LNCaP clone FGC (cell line): ENCODE data around the gene EPHB1.

Experiments
- DNase-seq: peaks from one replicate; pipeline ENCODE4 v3.0.0-alpha.2; 2011; ENCODE audit warnings: low read depth
- H3K4me3 ChIP-seq: 2 replicates; pipeline ENCODE4 v1.5.1; 2011; ENCODE audit warnings: mild to moderate bottlenecking, low read depth, low read length, control low read depth
- CTCF ChIP-seq: IDR thresholded peaks from 2 replicates; pipeline ENCODE4 v1.5.1; 2012; ENCODE audit warnings: mild to moderate bottlenecking; ENCODE audit not compliant: control insufficient read depth, insufficient read depth; ENCODE audit errors: extremely low read depth

The EPHB1 gene

GRCh38 chr3:134753999-134754742, 40.9 kb upstream of the EPHB1 start:
- H3K4me3 ChIP-seq, result no peak overlapping the region
- TF ChIP-seq CTCF, result no peak
- DNase-seq, result no peak

- no peak for DNase-seq
Measured at GRCh38 chr3:134754768-134755559, 40.1 kb upstream of the EPHB1 start.

GRCh38 chr3:134755821-134756220, 39.2 kb upstream of the EPHB1 start:
- DNase-seq, result no peak
- TF ChIP-seq CTCF, result no peak

More at GRCh38 chr3:134754768-134755559, 40.1 kb upstream of the EPHB1 start:
- peak; percentile 78 for TF ChIP-seq CTCF
- no peak overlapping the region for H3K4me3 ChIP-seq

GRCh38 chr3:134757549-134758069, 37.5 kb upstream of the EPHB1 start:
- DNase-seq, result no peak
- no peak for TF ChIP-seq CTCF
- H3K4me3 ChIP-seq, result no peak overlapping the region

More at GRCh38 chr3:134755821-134756220, 39.2 kb upstream of the EPHB1 start:
- no peak overlapping the region for H3K4me3 ChIP-seq

- no peak for TF ChIP-seq CTCF
- DNase-seq, result no peak
- H3K4me3 ChIP-seq, result no peak overlapping the region
Measured at GRCh38 chr3:134761213-134761612, 33.8 kb upstream of the EPHB1 start.

- TF ChIP-seq CTCF, result no peak
- H3K4me3 ChIP-seq, result no peak overlapping the region
- no peak for DNase-seq
Measured at GRCh38 chr3:134762016-134762415, 33.0 kb upstream of the EPHB1 start.

GRCh38 chr3:134765468-134765867, 29.6 kb upstream of the EPHB1 start:
- no peak for TF ChIP-seq CTCF
- DNase-seq, result no peak
- H3K4me3 ChIP-seq, result no peak overlapping the region
